HG03060 (cell line): ENCODE data around the gene LGR4.

Experiments
- ATAC-seq: cut with Tn5 transposase; IDR thresholded peaks from one replicate; pipeline ENCODE4 v1.9.1; 2021; ENCODE audit warnings: low read depth, moderate number of reproducible peaks; ENCODE audit not compliant: unreplicated experiment

LGR4 gene

DNA sequence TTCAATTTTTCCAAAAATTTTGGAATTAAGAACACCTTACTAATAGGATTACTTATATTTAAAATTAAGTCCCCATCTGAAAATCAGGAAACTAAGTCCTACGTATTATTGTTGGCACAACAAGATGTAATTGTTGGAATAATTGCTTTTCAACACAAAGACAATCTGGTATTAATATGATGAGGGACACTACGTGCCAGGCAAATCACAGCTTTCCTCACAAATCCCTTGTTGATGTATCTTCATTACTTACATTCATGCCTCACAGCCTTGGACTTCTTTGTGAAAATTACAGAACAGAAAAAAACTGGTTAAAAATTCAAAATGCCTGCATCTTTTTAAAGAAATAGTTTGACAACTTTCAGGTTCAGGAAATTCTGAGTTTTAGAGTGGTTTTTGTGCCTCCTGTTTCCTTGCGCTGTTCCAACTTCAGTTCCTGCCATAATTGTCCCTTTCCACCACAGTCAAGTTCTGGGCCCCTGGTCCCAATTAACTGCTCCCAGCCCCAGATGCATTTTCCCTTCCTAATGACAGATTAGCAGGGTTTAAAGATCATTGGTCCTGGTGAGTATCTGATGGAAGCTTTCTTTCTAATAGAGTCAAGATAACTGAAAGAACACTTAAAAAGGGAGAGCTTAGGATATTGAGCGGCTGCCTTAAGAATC is 86.3 kb downstream of the LGR4 start:
- ATAC-seq: no peak

DNA sequence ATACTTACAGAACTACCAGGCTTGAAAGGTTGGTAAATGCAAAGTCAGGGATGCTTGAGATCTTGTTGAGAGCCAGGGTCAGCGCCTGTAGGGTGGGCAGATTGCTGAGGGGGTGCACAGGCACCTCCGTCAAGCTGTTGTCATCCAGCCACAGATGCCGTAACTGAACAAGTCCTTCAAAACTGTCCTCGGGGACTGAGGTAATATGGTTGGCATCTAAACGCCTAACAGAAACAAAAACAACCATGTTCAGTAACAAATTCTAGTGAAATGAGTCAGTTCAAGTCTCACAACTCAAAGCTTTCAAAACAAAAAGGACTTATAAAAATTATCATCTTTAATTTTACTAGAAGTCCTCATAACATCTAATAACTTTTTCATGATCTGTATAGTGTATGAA is 87.3 kb downstream of the LGR4 start:
- ATAC-seq: no peak

DNA sequence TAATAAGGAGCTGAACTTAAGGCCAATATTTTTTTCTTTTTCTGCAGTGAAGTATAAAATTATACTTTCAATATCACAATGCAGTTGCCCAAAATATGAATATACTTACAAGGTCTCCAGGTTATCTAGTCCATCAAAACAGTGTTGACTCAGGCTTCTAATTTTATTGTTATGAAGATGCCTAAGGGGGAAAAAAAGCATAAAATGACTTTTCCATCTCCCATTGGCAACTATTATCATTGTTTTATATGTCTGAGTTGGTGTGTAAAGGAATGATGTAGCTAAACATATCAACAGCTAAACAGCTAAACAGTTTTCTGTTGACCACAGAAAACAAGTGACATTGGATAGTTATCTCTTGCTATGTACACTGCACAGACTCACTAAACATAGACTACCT is 88.4 kb downstream of the LGR4 start:
- no peak for ATAC-seq

DNA sequence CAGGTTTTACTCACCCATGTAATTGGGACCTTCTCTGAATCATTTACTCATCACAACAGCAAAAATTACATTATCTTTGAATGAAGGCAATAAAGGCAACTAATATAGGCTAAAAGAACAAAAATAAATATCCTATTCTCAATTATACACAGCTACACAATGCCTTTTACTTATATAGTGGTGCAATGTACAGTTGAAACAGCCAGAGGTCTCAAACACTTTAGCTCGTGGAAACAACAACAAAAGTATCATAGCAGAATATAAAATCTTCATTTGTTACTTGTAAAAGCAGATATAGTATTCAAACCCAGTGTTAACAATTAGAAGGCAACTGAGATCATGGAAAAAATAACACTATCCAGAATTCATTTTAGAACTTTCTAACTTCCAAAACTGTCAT is 88.9 kb downstream of the LGR4 start:
- no peak for ATAC-seq

DNA sequence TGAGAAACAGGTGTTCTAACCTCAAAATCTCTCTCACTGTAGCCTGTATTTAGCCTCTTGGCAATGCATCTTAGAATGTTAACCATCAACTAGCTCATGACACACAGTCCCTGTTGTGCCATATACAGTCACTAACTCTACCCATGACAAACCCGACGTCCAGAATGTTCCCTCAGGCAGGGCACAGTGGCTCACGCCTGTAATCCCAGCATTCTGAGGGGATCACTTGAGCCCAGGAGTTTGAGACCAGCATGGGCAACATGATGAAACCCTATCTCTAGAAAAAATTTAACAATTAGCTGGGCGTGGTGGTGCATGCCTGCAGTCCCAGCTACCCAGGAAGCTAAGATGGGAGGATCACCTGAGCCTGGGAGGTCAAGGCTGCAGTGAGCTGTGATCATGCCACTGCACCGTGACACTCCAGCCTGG is 91.3 kb downstream of the LGR4 start:
- ATAC-seq: no peak

DNA sequence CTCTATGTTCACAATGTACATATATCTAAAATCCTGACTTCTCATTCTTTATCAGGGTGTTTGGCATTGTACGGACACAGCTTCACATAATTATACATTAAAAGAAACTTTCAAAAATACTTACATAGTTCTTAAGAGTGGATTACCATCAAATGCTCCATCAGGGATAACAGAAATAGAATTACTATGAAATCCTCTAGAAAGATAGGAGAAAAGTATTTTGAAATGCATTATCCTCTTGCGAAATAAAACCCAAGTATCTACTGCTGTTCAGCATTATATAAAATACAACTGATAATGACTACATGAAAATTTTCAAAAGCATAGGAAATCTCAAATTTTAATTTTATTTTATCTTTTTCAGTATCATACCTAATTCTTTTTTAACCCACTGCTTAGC is 91.8 kb downstream of the LGR4 start:
- no peak for ATAC-seq

DNA sequence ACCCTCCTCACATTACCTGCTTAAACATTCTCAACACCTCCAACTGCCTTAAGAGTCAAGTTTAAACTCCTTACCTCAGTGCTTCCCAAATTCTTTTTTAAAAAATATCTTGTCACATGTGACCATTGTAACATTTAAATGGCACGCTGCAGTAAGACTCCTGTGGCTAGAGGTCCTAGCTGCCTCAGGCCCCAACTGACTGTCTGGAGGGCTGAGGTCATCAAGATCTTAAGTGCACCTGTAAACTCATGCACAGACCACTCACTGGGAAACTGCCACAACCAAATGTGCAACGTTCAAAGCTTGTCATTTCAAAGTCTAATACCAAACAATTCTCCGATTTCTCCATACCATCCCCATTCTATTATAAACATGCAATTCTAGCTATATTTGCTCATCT is 93.1 kb downstream of the LGR4 start:
- ATAC-seq: no peak

DNA sequence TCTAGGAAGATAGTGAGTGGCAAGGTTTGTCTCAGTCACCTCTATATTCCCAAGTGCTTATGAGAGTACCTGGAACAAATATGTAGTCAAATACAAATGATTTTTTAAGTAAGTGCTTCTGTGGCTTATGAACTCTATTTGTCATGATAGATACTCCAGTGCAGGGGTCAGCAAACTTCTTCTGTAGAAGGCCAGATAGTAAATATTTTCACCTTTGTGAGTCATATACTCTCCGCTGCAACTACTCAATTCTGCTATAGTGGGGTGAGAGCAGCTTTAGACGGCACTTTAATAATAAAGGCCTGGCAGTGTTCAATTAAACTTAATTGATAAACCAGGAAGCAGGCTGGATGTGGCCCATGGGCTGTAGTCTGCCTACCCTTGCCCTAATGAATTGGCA is 97.2 kb downstream of the LGR4 start:
- no peak for ATAC-seq

DNA sequence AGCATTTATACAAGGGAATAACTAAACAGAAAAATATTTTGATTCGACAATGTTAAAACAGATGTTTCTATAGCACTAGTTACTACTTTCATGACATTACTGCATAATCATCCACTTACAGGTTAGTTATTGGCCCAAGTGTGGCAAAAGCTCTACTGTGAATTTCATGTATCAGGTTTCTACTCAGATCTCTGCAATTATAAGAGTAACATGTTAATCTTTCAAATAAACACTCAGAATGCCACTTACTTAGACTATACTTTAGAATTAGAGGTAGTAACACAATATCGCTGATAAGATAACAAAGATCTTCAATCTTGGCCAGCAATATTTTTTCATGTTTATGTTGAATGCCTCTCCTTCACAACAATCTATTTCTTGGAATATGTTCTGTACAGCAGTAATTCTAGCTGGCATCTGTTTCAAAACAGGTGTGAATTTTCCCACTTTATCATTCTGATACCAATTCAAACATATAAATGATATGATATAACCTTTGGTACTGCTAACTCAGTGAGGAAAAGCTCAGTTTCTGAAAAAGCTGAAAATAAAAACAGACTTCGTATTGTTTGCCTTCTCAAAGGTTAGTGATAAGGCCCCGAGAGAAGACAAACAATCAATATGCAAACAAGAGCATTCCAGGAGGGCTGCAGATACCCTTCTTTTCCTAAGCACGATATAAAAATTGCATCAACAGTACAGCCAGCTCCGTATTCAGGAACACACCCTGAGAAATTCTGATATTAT is 98.6 kb downstream of the LGR4 start:
- ATAC-seq: no peak

DNA sequence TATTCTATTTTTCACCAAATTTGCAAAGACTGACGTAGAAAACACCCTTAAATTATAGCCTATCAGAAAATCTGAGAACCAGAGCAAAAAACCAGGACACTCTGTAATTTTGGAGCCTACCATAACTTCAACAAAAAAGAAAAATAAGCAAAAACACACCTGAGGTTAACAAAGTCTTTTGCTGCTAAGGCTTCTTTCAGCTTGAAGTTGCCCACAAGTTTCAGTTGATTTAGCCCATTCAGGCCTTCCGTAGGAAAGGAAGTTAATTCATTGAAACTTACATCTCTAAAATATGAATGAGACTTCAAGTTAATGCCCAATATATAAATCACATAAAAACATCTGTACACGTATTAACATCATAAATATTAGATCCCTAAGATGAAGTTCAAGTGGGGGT is 99.2 kb downstream of the LGR4 start:
- no peak for ATAC-seq

DNA sequence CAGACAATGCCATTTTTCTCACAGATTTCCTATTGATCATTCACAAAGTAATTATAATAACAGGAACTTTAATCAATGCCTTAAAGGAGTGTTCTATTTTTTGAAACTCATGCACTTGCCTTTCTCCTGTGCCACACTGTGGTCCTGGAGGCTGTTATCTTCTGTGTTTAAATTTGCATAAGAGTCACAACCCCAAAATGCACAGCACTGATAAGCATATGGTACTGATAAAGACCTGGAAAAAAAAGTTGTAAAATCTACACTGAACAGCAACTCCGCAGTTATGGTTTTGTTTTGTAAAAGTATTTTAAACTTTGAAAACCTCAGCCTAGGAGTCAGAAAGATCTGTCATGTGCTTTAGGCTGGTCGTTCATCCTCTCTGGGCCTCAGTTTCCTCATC is 100.4 kb downstream of the LGR4 start:
- no peak for ATAC-seq

DNA sequence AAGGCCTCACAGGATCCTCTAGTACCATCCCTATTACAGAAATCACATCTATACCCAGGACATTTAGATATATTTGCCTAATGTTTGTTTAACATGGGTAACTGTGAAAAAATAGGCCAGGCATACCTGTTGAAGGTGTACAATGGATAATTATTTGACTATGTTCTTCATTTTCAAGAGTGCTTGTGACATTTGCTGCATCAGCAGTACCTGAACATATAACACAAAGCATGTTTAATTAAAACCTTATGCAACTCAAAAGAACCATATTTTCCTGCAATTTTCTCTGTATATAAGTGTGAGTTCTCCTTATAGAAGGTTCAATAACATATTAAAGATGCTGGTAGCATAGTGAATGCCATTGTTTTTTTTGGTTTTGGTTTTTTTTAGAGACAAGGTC is 101.1 kb downstream of the LGR4 start:
- ATAC-seq: no peak

DNA sequence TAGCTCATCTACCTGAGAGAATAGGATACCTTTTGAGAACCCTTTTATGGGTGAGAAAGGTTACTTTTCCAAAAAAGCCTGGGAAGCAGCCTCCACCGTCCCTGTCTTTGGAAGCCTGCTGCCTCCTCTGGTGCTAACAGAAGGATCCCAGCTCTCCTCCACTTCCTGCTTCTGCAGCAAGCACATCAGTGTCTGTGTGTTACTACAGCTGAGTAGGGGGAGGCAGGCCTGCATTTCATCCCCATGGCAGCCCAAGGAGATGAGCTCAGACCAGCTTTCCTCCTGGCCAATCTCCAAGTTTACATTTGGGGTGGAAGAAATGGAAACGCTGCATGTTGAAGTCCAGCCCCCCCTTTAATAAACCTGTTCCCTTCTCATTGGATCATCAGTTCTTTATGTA is 102.2 kb downstream of the LGR4 start:
- ATAC-seq: no peak

DNA sequence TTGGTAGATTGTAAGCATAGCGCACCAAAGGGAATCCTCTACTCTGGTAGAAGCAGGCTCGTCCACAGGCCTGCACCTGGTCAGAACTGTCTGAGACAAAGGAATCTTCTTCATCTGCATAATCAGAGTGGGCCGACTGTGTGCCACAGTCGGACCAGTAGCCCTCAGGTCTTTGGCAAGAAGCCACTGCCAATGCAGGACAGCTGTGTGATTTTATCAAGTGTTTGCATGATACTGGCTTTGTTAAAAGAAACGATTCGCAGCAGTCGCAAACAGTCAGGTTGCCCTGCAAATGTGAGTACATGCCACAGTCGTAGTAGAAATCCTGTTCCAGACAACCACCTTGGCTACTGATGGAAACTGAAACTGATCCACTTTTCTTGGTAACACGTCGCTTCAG is 104.7 kb downstream of the LGR4 start:
- ATAC-seq: no peak

DNA sequence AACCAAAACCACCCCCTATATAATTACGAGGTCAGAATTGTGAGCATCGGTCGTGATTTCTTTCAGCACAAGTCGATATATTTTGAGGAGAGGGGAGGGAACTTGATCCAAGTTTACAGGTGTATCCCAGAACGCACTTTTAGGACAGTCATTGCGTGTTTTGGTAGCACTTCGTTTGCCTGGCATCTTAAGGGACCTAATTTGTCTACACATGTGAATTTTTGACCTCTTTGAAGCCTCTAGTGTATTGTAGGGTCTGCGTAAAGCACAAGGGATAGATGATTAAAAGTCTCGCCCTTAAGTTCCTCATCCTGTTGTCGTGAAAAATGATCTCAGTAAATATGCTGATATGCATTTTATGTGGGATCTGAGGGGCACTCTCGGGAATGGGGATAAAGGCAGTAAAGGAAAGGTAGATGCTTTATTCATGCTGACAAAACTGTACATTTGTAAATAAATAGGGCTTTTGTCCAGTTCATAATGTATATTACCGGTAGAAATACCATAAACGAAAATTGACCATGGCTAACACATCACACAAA is 108.9 kb downstream of the LGR4 start:
- no peak for ATAC-seq

DNA sequence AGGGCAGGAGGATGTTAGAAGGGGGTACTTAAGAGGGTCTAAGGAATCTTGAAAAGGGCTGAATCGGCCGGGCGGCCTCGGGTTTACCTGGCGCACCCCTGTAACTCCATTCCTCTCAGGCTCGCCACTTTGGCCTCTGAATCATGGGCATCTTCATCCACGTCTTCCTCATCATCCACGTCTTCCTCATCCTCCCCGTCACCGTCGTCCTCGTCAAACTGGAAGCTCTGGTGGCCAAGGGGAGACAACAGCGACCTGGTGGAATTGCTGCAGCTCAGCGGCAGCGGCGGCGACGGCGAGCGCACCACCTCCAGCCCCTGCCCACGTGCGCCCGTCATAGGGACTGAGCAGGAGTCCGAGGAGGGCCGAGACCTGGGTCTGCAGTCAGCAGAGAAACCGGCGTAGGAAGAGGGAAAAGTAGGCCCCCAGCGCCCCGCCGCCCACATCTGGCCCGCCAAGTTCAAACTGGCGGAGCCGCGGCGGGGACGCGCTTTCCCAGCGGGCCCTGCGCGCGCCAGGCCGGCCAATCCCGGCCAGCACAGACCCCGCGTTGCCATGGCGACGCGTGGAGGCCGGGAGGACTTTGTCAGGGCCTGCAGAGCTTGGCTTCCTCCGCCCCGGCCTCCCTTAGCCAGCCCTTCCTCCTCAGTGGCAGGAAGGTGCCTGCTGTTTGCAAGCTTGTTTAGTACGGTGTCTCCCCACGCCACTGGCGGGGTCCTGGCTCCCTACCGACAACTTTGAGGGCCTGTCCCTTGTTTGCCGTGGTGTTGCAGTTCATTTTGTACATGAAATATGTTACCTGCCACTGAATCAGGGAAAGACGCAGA is 109.6 kb downstream of the LGR4 start, which contains the start of gene CCDC34:
TSS of gene CCDC34 (minus strand) at position 467 of the 827 bp plus-strand sequence. CDS start at position 446, 21 bp downstream.
- peak; percentile 96 for ATAC-seq

DNA sequence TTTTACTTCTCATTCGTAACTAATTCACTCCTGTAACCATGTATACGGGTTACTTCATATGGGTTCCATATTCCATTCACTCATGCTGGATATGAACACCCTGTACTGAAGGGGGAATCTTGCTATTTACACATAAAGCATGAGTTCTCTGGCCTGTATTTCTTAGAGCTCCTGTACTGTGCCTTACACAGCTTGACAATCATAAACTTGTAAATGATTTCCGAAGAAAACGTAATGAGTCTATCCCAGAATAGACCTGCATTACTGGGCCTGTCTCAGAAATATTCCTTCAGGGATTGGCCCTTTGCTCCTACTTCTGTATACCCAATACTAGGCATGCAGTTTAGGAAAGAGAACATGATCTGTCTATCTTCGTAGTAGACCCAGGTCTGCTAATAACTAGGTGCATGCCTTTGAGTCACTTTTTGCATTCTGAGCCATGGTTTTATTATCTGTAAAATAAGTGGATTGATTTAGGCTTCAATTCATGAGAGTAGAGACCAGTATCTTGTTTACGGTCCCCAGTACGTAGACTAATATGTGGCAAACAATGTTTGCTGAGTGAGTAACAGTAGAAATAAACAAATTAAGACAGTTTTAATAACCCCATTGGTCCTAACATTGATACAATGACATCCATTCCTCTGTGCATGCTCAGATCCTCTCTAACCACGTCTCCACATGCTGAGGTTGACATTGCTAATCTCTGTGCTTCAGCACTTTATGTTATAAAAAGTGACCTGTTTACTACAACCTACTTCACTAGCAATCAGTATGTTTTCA is 110.8 kb downstream of the LGR4 start:
- no peak for ATAC-seq

DNA sequence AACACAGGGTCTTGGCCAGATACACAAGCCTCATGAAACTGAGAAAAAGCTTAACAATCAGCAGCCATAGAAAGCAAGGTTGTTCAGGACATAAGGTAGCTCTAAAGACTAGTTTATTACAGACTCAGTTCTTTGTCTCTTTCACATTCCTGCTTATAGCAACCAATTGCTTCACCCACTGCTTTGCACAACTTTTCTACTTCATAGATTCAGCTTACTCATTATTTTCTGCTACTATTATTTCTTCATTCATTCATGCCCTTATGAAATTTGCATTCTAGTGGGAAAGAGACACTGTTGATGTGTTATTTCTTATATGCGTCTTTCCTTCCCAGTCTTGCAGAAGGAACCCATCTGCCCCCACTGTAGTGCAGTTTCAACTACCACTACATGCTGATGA is 114.3 kb downstream of the LGR4 start:
- no peak for ATAC-seq

DNA sequence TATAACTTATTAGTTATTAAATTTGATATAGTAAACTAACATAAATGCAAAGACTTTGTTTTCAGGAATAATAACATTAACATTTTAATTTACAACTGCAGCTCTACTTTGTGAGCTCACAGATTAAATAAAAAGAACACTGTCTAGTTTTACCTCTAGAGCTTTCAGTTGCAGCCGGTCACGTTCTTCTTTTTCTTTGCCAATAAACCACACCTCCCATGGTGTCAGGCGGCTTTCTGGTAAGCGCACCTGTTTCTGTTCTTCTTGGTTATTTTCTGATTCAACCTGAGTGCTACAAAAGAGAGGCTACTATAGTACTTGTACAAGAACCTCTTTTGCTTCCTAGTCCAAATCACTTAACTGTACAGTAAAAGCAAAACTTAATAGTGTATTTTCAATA is 115.3 kb downstream of the LGR4 start:
- ATAC-seq: no peak

DNA sequence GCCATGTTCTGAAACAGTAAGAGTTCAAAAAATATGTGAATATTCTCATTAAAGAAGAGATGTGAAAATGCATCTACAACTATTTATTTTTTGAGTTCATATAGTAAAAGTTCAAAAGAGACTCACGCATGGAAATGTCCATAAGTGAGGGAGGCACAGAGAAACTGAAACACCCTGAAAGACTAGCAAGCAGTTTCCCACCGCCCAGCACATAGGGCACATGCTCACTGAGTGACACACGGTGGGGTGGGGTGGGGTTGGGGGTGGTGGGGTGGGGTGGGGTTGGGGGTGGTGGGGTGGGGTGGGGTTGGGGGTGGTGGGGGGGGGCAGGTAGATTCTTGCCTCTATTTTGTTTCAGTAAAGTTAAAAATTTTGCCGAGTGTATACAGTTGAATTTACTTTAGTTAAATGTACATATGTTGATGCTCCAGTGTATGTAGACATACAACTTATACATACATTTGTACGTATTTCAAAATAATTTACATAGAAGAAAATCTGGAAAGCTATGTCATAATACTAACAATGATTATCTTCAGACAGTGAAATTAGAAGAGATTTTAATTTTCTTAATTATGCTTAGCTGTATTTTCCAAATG is 115.9 kb downstream of the LGR4 start:
- no peak for ATAC-seq
